Measurements from ENCODE around the gene FTO. TPM values are rescaled to one million over a fixed set of nuclear protein-coding genes. Genes with fewer than 3 reads are reported as not detected.

The FTO gene
- polyA plus RNA-seq, 2 donors: 5.3 to 14.7 TPM

DNA sequence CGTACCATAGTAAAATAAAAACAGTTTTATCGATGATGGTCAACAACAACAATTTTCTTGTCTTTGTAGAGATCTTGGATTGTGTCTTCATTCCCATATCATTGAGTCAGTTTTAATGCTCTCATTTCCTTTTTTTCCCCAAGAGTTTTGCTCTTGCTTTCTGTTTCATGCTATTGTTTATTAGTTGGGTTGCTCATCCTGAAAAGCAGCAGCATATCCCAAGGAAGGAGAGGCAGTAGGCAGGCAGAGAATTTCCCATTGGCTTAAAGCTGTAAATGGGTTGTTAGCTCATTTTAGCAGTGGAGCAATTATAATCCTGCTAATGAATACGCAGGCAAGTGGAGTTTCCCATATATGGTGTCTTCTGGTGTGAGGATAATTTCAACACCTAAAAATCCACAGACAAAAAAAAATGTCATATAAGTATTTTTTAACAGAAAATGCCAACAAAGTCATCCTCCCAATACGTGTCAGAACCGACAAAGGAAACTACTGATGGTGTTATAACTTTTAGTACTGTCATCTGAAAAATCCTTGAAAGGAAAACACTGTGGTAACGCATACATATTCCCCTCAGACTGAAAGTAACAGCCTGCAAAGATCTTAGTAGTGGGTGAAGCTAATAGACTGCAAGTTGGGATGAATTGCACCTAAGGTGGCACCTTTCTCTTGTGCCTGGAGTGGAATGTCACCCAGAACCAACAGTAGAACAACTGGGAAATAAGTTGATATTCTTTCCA, 218.3 kb downstream of the FTO start:
- Histone ChIP-seq H3K27me3 (ENCODE audit: control insufficient read depth in 1 of 2, insufficient read depth in 2 of 2, low read length in 2 of 2) (no peaks in the 10 kb centered on the region), H3K4me3 (ENCODE audit: low read depth in 1 of 2, low read length in 2 of 2) (no peak overlapping the region), H3K4me1 (ENCODE audit: control insufficient read depth in 2 of 2, insufficient read depth in 2 of 2, low read length in 1 of 2) (no peaks in the 10 kb centered on the region), H3K9me3 (ENCODE audit: control insufficient read depth in 2 of 2, insufficient read depth in 1 of 2, low read depth in 1 of 2, low read length in 1 of 2) (no peaks in the 10 kb centered on the region), H3K27ac (ENCODE audit: low read depth in 2 of 2, low read length in 1 of 2) (no peak overlapping the region), H3K36me3 (ENCODE audit: control insufficient read depth in 2 of 2, insufficient read depth in 2 of 2, low read length in 1 of 2) (no peaks in the 10 kb centered on the region)
- 94% methylated on average over 6 of the region's 6 CpGs for WGBS, 2 donors

DNA sequence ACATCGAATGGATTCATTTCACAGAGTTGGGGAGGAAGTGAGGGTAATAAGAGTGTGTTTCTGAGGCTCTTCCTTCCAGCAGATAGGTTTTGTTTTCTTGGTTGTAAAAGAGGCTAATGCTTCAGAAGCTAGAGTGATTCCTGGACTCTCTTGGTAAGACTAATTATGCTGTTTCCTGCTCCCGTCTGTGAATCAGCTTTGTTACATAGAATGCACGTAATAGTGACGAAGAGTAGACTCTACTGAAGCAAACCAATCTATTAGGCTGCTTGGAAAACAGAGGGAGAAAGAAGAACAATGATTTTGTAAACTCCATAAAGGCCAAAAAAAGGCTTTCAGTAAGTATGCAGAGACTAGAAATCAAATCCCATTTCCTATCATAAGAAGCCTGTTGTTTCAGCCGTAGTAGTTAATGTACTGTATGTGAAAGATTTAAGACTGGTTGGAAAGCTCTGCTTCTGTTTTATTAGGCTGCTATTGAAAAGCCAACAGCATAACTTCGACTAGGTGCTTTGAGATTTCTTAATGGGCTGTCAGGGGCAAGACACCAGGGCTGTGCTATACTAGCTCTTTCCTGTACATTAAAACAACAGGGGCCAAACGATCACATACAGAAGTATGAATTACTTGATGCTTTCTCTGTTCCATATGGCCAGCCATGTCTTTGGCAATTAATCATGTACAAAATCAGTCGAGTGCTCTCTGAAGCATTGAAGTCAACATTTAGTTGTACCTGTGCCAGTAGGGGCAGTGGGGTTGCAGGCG, 219.0 kb downstream of the FTO start:
- no peaks in the 10 kb centered on the region for H3K27me3 ChIP-seq (ENCODE audit: control insufficient read depth in 1 of 2, insufficient read depth in 2 of 2, low read length in 2 of 2)
- H3K4me3 ChIP-seq (ENCODE audit: low read depth in 1 of 2, low read length in 2 of 2): no peak overlapping the region
- H3K27ac ChIP-seq (ENCODE audit: low read depth in 2 of 2, low read length in 1 of 2): no peak overlapping the region
- no peaks in the 10 kb centered on the region for H3K36me3 ChIP-seq (ENCODE audit: control insufficient read depth in 2 of 2, insufficient read depth in 2 of 2, low read length in 1 of 2)
- 71 to 78% methylated on average over 9 of the region's 9 CpGs for WGBS, 2 donors
- H3K9me3 ChIP-seq (ENCODE audit: control insufficient read depth in 2 of 2, insufficient read depth in 1 of 2, low read depth in 1 of 2, low read length in 1 of 2): no peaks in the 10 kb centered on the region
- H3K4me1 ChIP-seq (ENCODE audit: control insufficient read depth in 2 of 2, insufficient read depth in 2 of 2, low read length in 1 of 2): no peaks in the 10 kb centered on the region

DNA sequence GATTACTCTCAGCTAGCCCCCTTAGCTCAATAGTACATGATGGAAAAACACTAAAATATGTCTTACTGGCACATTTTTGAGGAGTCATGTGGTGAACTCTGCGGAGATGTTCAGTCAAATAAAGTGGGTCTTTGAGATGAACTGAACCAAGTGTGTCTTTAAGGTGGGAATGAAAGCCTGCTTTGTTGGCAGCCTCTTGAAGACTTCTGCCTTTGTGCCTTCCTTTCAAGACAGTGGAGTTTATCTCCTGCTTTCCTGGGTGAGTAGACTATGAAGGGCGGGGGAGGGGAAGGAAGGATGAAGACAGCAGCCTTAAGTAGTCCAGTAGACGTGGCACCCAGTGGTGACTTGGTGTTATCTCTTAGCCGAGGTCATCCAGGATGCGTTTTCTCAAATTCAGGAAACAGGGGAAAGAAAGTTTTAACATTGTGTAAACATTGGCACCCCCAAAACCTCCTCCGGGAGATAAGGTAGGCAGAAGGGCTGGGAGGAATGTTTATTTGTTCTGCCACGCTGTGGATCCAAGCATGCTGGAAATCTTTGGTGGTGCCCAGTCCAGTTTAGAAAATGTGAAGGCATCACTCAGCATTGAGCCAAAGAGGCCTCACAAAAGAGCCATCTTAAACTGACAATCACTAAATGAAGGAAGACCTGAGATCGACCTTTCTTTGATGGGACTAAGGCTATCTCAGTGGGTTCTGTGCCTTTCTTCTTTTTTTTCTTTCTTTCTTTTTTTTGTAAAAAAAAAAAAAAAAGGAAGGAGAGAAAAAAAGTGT, 220.6 kb downstream of the FTO start:
- Histone ChIP-seq H3K4me1 (ENCODE audit: control insufficient read depth in 2 of 2, insufficient read depth in 2 of 2, low read length in 1 of 2) (no peaks in the 10 kb centered on the region), H3K27me3 (ENCODE audit: control insufficient read depth in 1 of 2, insufficient read depth in 2 of 2, low read length in 2 of 2) (no peaks in the 10 kb centered on the region), H3K36me3 (ENCODE audit: control insufficient read depth in 2 of 2, insufficient read depth in 2 of 2, low read length in 1 of 2) (no peaks in the 10 kb centered on the region), H3K4me3 (ENCODE audit: low read depth in 1 of 2, low read length in 2 of 2) (no peak overlapping the region), H3K27ac (ENCODE audit: low read depth in 2 of 2, low read length in 1 of 2) (no peak overlapping the region), H3K9me3 (ENCODE audit: control insufficient read depth in 2 of 2, insufficient read depth in 1 of 2, low read depth in 1 of 2, low read length in 1 of 2) (no peaks in the 10 kb centered on the region)
- 89 to 91% methylated on average over 8 of the region's 8 CpGs for WGBS, 2 donors

DNA sequence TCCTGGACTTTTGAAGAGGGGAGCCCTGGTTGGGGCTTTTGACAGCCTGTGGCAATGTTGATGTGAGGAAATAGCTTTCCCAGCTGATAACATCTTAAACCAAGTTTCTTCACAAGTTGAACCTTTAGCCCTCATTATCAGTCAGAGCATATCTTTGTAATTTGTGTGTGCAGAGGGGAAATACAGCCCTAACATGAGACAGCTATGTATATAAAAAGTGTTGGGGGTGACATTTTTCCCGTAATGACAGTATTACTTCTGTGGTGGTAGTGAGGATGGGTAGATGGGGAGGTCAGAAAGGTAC, 221.1 kb downstream of the FTO start:
- H3K4me1 ChIP-seq (ENCODE audit: control insufficient read depth in 2 of 2, insufficient read depth in 2 of 2, low read length in 1 of 2): no peaks in the 10 kb centered on the region
- no peaks in the 10 kb centered on the region for H3K27me3 ChIP-seq (ENCODE audit: control insufficient read depth in 1 of 2, insufficient read depth in 2 of 2, low read length in 2 of 2)
- WGBS, 2 donors: 88 to 92% methylated on average over 1 of the region's 1 CpG
- no peak overlapping the region for H3K27ac ChIP-seq (ENCODE audit: low read depth in 2 of 2, low read length in 1 of 2)
- H3K36me3 ChIP-seq (ENCODE audit: control insufficient read depth in 2 of 2, insufficient read depth in 2 of 2, low read length in 1 of 2): no peaks in the 10 kb centered on the region
- H3K9me3 ChIP-seq (ENCODE audit: control insufficient read depth in 2 of 2, insufficient read depth in 1 of 2, low read depth in 1 of 2, low read length in 1 of 2): no peaks in the 10 kb centered on the region
- H3K4me3 ChIP-seq (ENCODE audit: low read depth in 1 of 2, low read length in 2 of 2): no peak overlapping the region

DNA sequence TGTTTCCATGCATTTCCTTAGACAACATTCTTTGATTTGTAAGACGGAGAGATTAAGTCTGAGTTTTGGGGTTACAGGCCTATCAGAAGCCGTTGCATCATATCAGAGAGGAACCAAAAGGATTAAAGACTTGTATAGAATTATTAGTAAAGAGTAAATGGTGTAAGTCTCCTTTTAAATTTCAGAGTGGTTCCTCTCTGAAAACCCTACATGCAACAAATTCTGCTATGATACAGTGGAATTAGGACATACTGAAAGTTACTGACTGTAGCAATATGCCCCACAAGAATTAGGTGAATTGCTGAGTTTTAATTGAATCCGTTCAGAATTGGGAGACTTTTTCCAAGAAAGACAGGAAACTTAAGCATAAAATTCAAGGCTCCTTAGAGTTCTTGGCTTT, 221.6 kb downstream of the FTO start:
- Histone ChIP-seq H3K27me3 (ENCODE audit: control insufficient read depth in 1 of 2, insufficient read depth in 2 of 2, low read length in 2 of 2) (no peaks in the 10 kb centered on the region), H3K27ac (ENCODE audit: low read depth in 2 of 2, low read length in 1 of 2) (no peak overlapping the region), H3K4me3 (ENCODE audit: low read depth in 1 of 2, low read length in 2 of 2) (no peak overlapping the region), H3K36me3 (ENCODE audit: control insufficient read depth in 2 of 2, insufficient read depth in 2 of 2, low read length in 1 of 2) (no peaks in the 10 kb centered on the region), H3K9me3 (ENCODE audit: control insufficient read depth in 2 of 2, insufficient read depth in 1 of 2, low read depth in 1 of 2, low read length in 1 of 2) (no peaks in the 10 kb centered on the region), H3K4me1 (ENCODE audit: control insufficient read depth in 2 of 2, insufficient read depth in 2 of 2, low read length in 1 of 2) (no peaks in the 10 kb centered on the region)
- WGBS, 2 donors: 89 to 90% methylated on average over 3 of the region's 3 CpGs

DNA sequence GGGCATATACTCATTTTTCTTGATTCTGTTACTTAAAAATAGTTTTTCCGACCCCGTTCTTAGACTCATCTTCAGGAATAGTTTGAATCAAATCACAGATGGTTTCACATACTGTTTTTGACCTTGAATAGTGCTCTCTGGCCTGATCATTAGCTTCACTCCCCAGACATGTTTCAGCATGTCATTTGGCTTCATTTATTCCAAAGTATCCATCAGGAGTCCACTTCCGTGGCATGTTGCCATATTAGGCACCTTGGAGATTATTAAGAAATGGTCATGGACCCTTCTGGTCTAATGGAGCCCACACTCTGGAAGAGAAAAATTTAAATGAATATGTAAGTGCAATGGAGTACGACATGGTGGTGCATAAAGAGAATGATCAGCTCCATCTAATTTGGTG, 222.3 kb downstream of the FTO start:
- H3K27ac ChIP-seq (ENCODE audit: low read depth in 2 of 2, low read length in 1 of 2): no peak overlapping the region
- H3K4me1 ChIP-seq (ENCODE audit: control insufficient read depth in 2 of 2, insufficient read depth in 2 of 2, low read length in 1 of 2): no peaks in the 10 kb centered on the region
- no peaks in the 10 kb centered on the region for H3K27me3 ChIP-seq (ENCODE audit: control insufficient read depth in 1 of 2, insufficient read depth in 2 of 2, low read length in 2 of 2)
- no peaks in the 10 kb centered on the region for H3K36me3 ChIP-seq (ENCODE audit: control insufficient read depth in 2 of 2, insufficient read depth in 2 of 2, low read length in 1 of 2)
- WGBS, 2 donors: 94% methylated on average over 4 of the region's 4 CpGs
- H3K9me3 ChIP-seq (ENCODE audit: control insufficient read depth in 2 of 2, insufficient read depth in 1 of 2, low read depth in 1 of 2, low read length in 1 of 2): no peaks in the 10 kb centered on the region
- no peak overlapping the region for H3K4me3 ChIP-seq (ENCODE audit: low read depth in 1 of 2, low read length in 2 of 2)

DNA sequence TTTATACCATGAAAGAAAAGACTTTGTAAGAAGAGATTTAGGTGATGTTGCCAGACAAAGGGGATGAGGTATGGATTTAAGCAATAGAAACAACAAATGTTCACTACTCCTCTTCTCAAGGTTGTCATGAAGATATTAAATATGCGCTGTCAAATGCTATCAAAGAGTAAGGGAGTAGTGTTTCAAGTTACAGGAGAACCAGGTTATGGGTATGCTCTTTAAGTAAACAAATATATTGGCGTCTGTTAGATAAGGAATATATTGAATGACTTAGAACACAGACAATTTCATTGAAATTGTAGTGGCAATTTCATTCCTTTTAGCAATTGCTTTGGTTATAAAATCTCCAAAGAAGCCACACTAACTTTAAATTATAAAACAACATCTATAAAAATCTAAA, 229.0 kb downstream of the FTO start:
- Histone ChIP-seq H3K27ac (ENCODE audit: low read depth in 2 of 2, low read length in 1 of 2) (no peak overlapping the region), H3K9me3 (ENCODE audit: control insufficient read depth in 2 of 2, insufficient read depth in 1 of 2, low read depth in 1 of 2, low read length in 1 of 2) (no peaks in the 10 kb centered on the region), H3K4me1 (ENCODE audit: control insufficient read depth in 2 of 2, insufficient read depth in 2 of 2, low read length in 1 of 2) (no peaks in the 10 kb centered on the region), H3K27me3 (ENCODE audit: control insufficient read depth in 1 of 2, insufficient read depth in 2 of 2, low read length in 2 of 2) (no peaks in the 10 kb centered on the region), H3K36me3 (ENCODE audit: control insufficient read depth in 2 of 2, insufficient read depth in 2 of 2, low read length in 1 of 2) (no peaks in the 10 kb centered on the region), H3K4me3 (ENCODE audit: low read depth in 1 of 2, low read length in 2 of 2) (no peak overlapping the region)
- WGBS, 2 donors: 84 to 92% methylated on average over 2 of the region's 2 CpGs

DNA sequence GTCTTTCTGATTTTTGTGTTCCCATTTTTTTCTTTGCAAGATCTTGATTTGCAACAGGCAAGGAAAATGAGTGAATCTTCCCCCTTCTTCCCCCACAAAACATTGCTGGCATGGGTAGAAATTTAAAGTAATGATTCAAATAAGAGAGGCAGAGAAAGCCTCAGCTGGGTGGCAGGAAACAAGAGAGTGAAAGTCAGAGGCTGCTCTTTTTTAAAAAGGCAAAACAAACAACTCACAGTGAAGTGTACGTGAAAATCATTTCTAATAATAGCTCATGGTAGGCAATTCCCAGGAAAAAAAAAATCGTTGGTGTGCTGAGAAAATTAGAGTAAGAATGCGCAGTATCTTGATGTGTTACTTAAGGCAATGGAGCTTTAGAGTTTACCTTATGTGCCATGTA, 229.5 kb downstream of the FTO start:
- Histone ChIP-seq H3K36me3 (ENCODE audit: control insufficient read depth in 2 of 2, insufficient read depth in 2 of 2, low read length in 1 of 2) (no peaks in the 10 kb centered on the region), H3K9me3 (ENCODE audit: control insufficient read depth in 2 of 2, insufficient read depth in 1 of 2, low read depth in 1 of 2, low read length in 1 of 2) (no peaks in the 10 kb centered on the region), H3K27ac (ENCODE audit: low read depth in 2 of 2, low read length in 1 of 2) (no peak overlapping the region), H3K4me1 (ENCODE audit: control insufficient read depth in 2 of 2, insufficient read depth in 2 of 2, low read length in 1 of 2) (no peaks in the 10 kb centered on the region), H3K4me3 (ENCODE audit: low read depth in 1 of 2, low read length in 2 of 2) (no peak overlapping the region), H3K27me3 (ENCODE audit: control insufficient read depth in 1 of 2, insufficient read depth in 2 of 2, low read length in 2 of 2) (no peaks in the 10 kb centered on the region)
- WGBS, 2 donors: 57 to 68% methylated on average over 3 of the region's 3 CpGs

DNA sequence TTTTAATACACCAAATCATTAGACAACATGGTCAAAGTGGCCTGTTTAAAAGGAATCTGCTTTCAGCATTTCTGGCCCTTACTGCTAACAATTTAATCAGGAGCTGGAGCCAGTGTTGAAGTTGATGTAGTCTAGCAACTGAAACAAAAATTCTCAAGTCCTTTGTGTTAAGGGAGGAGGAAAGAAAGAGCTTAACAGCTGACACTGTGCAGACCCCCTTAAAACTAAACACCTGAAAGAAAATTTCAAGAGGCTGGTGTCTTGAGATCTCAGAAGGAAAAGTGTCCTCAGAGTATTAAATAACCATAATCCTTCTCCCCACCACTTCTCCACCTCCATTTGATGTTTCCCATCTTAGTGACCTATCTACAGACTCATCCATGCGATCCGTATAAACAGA, 232.1 kb downstream of the FTO start:
- Histone ChIP-seq H3K27ac (ENCODE audit: low read depth in 2 of 2, low read length in 1 of 2) (no peak overlapping the region), H3K27me3 (ENCODE audit: control insufficient read depth in 1 of 2, insufficient read depth in 2 of 2, low read length in 2 of 2) (no peaks in the 10 kb centered on the region), H3K4me3 (ENCODE audit: low read depth in 1 of 2, low read length in 2 of 2) (no peak overlapping the region), H3K4me1 (ENCODE audit: control insufficient read depth in 2 of 2, insufficient read depth in 2 of 2, low read length in 1 of 2) (no peaks in the 10 kb centered on the region), H3K9me3 (ENCODE audit: control insufficient read depth in 2 of 2, insufficient read depth in 1 of 2, low read depth in 1 of 2, low read length in 1 of 2) (no peaks in the 10 kb centered on the region), H3K36me3 (ENCODE audit: control insufficient read depth in 2 of 2, insufficient read depth in 2 of 2, low read length in 1 of 2) (no peaks in the 10 kb centered on the region)
- 88 to 93% methylated on average over 2 of the region's 2 CpGs for WGBS, 2 donors
